ENCODE data around the gene CCDC149.

The CCDC149 gene

DNA sequence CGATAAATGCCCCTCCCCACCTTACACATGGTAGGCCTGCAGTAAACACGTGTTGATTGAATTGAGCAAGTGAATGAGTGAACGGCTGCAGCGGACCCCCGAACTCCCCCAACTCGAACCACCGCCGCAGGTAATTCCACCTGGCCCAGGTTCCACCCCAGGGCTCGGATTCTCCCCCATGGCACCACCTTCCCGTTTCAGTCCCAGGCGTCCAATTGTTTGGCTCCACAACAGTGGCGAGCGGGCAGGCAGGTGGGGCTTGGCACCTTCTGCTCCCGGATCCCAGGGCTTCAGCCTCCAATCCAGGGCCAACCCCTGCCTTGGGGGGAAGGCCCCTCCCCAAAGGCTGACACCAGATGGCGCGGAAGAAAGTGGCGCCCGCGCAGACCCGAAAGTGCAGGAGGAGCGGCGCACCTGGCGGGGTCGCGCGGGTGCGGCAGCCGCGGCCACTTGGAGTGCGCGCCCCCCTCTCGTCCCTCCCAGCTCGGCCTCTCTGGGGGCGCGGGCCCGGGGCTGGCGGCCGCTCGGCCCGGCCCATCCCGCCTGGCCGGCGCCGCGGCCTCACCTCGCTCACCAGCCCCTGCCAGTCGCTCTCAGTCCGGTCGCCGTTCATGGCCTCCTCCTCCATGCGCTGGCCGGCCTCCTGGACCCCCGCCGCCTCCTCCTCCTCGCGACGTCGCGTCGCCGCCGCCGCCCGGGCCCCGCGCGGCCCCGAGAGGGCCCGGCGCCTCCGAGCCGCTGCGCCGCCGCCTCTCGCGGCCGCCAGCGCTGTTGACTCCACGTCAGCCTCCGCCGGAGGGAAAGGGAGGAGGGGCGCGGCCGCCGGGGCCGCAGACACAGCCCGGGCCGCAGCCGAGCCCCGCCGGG, at the start of gene CCDC149:
CCDC149 (minus strand) TSS at position 791 of the 867 bp plus-strand sequence; CDS start at position 613, 178 bp downstream.
- no peak for ATAC-seq

DNA sequence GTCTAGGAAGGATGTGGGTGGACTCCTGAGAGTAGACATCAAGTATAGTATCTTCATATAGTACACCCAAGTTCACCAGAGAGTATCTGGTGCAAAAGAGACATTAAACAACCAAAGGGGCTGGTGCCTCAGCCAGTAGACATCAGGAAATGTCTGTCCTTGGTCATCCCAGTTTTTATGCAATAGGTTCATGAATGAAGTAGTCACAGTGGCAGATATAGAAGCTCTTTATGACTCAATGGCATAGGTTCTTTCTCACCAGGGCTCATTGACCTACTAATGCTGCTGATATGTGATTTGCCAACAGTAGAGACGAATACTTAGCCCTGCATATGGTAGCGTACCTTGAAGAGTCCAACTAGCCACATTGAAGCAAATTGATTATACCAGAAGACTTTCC, 45.0 kb upstream of the CCDC149 start:
- ATAC-seq: no peak

DNA sequence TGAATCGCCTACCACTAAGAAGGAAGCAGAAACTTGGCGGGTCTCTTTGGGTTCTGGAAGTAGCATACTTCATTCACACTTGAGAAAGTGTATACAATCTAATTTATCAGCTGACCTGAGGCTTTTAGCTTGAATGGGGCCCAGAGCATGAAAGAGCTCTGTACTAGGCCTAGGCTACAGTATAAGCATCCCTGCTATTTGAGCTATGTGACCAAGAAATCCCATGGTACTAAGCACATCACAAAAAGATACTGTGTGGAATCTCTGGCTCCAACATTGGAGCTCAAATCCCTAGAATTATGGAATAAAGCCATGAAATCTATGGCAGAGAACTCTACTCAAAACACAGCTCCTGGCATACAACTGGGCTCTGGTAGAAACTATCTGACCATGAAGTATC, 43.9 kb upstream of the CCDC149 start:
- ATAC-seq: no peak

DNA sequence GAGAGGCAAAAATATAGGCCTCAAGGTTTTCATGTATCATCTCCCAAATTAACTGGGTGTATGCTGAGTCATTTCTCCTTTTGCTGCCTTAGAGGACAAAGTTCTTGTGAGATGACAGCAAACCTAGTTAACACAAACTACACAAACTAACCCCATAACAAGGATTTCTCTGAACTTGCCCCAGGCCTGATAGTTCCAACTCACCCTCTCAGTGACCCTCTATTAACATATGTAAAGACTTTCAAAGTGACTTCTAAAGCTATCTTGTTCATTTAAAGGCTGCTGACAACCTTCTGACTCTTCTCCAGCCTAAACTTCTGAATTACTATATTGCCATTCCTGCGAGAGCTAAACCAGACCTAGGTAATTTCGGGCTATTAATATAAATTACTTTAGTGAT, 43.2 kb upstream of the CCDC149 start:
- ATAC-seq: no peak

DNA sequence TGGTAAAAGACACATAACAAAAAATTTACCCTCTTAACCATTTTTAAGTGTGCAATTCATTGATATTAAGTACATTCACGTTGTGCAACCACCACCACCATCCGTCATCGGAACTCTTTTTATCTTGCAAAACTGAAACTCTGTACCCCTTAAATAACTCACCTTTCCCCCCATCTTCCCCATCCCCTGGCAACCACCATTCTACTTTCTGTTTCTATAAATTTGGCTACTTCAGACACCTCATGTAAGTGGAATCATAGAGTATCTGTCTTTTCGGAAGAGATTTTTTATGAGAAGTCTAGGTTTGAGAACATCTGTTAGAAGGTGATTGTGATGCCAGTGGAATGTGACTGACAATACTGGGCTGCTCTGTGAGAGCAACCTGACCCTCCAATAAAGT, 39.8 kb upstream of the CCDC149 start:
- ATAC-seq: no peak

DNA sequence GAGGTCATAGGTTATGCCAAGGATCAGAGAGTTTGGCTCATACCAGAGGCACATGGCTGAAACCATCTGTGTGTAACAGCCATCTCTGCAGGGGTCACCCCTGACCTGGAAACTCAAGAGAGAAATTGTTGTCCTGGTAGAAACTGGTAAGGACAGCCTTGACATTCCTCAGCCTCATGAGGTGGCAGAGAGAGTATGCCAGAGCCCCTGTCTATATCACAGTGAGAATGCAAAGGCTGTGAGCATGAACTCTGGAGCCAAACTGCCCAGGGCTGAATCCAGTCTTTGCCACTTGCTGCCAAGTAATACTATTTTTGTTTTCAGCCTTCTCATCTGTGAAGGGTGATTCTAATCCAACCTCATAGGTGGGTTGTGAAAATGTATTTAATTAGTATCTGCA, 37.1 kb upstream of the CCDC149 start:
- ATAC-seq: no peak

DNA sequence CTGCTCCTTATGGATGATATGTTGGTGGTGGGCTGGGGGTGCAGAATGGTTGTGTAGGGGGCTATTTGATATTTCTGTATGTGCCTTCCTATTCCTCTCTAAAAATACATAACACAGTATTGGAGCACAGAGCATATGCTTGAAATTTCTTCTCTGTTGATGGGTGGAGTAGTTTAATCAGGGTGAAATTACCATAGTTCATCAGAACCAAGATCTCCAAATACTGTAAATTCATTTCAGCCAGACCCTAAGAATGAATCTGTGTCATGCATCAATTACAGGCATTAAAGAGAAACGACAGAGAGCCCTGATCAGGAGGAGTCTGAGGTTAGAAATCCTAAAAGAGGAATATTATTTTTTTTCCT, 25.1 kb upstream of the CCDC149 start:
- ATAC-seq: no peak

DNA sequence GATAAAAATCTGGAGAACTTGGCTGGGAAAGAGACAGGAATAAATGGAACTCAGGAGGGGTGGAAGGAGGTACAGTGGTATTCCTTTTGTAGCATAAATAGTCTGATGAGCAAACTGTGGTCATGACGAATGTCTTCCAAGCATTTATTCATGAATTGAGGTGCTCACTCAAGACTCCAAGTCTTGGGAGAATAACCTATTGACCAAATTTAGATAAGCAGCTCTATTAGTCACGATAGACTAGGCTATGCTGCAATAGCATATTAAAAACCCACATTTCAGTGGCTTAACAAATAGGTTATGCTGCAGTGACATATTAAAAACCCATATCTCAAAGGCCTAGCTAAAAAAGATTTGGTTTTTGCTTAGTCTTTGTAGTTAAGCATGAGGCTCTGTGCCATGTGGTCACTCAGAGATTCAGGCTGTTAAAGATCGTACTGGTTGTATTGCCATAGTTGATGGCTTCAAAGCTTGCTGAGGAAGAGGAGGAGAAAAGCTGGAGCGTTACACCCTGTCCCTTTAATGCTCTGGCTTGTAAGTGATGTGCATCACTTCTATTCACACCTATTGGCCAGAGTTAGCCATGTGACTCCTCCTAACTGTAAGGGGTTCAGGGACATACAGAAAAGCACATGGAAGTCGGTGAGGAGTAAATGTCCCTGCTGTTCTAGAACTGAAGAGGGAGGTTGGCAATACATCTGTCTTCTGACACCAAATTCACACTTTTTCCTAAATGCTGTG, 24.5 kb upstream of the CCDC149 start:
- ATAC-seq: no peak

DNA sequence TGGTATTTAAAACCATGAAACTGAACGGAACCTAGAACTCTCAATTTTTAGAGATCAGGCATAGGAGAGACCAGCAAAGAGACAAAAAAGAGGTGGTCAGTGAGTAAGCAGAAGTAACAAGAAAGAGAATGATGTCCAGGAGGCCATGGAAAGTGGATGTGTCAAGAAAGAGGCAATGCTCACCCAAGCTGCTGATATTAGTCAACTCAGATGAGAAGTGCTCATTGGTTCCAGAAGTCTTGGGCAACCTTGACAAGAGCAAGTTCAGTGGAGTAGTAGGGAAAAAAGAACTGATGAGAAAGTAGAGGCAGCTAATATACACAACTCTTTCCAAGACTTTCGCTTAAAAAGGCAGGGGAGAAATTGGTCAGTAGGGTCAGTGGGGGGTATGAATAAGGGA, 23.0 kb upstream of the CCDC149 start:
- no peak for ATAC-seq

DNA sequence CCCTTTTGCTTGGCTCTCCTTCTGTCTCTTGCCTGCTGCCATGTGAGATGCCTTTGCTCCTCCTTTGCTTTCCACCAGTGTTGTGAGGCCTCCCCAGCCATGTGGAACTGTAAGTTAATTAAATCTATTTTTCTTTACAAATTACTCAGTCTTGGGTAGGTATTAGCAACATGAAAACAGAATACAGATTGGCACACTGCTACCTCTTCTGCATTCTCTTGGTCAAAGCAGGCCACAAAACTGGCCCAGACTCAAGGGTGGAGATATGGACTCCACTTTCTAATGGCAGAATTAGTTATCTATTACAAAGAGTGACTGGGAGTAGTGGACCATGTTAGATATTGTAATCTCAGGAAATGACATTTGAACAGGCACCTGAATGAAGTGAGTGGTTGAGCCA, 21.5 kb upstream of the CCDC149 start:
- no peak for ATAC-seq

DNA sequence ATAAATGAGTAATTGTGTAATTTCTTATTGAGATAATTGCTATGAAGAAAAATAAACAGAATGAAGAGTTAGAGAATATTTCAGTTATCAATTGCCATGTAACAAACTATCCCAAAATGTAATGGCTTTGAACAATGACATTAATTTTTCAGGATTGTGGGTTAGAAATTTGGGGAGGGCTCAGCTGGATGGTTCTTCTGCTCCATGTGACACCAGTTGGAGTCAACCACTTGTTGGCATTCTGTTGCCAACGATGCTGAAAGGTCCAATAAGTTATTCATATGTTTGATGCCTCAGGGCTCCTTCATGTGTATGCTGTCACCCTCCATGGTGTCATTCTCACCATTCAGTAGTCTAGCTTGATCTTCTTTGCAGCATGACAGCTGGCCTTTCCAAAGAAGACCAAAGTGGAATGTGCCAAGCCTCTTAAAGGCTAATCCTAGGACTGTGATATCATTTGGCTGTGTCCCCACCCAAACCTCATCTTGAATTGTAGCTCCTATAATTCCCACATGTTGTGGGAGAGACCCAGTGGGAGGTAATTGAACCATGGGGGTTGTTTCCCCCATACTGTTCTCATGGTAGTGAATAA, 20.9 kb upstream of the CCDC149 start:
- no peak for ATAC-seq

DNA sequence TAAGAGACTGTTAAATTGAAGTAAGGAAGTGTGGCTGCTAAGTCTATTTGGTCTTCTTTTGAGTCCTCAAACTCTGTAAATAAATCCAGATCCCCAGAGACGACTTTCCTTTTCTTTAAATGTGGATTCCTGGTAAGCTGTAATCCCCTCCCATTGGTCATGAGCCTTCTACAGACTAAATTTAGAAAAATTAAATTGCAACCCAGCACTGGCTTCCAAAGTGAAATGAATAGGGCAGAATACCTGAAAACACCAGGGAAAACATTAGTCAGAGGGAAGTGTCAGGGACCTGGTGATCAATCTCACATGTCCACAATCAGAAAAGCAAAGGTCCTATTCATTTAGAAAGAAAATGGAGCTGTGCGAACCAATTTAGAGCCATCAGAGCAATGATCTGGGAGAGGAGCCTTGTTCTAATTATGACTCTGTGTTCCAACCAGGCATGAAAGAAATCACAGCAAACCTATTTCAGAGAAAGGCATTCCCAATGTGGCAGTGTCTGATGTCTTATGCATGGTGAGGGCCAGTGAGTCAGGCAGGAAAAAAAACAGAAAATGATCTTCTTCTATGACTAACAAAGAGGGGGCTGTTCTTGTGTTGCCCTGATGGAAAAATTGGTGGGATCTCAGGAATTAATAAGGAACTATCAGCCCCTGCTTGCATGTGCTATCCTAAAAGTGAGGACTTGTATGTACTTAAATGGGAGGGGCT, 19.8 kb upstream of the CCDC149 start:
- no peak for ATAC-seq

DNA sequence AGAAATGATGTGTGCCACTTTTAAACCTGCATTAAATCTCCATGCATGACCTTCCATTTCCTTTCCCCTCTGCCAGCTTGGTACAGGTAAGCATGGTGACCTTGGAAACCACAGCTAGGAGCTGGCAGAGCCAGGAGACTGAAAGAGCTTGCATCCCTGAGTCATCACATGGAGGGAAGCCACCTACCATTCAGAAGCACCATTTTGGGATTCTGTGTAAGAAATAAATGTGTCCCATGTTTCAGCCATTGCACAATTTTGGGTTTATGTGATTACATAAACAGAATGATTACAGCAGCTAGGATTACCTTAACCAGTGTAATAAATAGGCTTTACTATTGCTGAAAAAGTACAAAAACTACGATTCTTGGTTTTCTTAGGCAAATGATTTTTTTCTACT, 17.3 kb upstream of the CCDC149 start:
- no peak for ATAC-seq

DNA sequence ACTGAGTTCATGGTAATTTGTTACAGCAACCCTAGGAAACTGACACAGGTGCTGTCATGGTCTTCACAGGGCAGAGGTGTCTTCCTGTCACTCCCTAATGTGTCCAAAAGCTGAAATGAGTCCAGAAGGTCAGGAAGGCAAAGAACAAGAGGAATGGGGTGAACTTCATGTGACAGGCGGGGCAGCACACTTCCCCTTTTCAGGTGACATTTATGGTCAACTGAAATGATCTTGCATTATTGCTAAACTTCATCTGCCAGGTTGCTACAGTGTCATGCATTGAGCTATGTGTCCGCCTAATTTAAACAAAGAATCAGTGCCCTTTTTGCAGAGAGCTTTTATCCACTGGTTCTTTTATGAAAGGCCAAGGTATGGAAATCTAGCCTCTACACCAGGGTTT, 15.9 kb upstream of the CCDC149 start:
- no peak for ATAC-seq

DNA sequence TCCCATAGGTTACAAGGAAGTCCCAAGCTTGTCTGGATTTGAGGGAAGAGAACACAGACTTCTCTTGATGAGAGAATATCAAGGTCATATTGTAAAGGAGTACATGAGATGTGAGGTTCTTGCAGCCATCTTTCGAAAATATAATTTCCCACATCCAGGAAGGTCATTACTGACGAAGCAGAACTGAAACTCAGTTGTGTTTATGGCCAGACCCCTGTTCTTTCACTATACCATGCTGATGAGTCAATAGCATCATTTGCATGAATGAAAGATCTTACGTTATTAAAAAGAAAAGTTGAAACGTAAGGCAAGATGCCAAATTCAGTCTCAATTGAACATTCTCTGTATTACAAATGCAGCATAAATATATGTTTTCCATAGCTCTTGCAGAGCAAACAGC, 14.2 kb upstream of the CCDC149 start:
- no peak for ATAC-seq

DNA sequence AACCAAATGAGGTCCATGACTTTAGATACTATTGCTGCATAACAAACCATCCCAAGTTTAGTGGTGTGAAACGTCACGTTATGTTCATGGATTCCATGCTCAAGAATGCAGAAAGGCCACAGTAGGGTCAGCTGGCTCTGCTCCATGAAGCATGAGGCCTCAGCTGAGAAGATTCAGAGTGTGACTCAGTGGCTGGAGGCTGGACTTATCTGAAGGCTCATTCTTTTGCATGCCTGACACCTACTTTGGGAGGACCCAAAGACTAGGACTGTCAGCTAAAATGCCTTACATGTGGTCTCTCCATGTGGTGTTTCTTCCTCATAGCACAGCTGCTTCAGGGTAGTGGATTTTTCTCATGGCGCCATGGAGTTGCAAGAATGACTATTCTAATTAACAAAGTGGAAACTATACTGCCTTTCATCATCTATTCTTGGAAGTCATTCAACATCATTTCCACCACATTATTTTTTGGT, 11.5 kb upstream of the CCDC149 start:
- ATAC-seq: no peak

DNA sequence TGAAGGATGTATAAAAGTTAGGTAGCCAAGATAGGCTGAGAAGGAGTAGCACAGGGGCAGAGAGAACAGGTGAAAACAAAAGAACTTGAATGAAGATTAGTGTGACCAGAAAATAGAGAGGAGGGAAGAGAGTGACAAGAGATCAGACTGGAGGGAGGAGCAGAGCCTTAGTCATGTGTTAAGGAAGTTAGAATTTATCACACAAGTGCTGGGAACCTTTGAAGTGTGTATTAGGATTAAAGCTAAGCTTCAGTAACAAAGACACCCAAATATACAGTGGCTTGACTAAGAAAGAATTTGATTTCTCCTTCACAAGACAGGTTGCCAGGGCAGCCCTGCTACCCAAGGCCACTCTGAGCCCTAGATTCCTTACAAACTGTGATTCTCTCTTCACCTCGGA, 10.7 kb upstream of the CCDC149 start:
- no peak for ATAC-seq

DNA sequence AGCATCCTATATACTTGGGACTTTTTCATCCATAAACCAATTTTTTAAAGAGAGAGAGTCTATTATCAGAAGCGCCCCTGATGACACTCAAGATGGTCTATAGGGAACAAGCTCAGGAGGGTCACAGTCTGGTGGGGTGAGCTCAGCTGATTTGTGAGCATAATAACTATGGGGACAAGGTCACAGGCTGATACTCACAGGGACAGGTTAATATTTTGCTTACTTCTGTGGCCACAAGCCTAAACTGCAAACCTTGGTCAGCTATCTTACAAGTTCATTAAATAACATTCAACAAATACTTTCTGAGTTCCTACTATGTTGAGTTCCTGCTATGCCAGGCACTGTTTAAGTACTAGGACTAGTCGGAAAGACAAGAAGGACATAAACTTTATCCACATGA, 10.2 kb upstream of the CCDC149 start:
- no peak for ATAC-seq

DNA sequence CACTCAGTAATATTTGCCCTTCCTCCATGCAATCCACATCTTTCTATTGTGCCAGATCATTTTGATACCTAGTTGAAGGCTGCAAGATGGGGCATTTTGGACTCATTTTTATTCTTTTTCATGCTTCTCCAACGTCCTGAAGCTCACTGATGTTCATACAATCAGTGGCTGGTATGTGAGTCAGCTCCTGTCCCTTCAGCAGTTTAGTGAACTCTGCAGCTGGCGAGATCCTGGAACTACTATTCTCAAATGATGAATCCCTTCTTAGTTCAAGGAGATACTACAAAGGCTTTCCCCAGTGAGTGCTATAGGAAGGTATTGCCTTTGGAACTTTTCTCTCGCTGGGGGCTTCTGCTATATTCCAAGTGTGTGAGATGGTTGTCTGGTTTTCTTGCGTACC, 9.6 kb upstream of the CCDC149 start:
- no peak for ATAC-seq

DNA sequence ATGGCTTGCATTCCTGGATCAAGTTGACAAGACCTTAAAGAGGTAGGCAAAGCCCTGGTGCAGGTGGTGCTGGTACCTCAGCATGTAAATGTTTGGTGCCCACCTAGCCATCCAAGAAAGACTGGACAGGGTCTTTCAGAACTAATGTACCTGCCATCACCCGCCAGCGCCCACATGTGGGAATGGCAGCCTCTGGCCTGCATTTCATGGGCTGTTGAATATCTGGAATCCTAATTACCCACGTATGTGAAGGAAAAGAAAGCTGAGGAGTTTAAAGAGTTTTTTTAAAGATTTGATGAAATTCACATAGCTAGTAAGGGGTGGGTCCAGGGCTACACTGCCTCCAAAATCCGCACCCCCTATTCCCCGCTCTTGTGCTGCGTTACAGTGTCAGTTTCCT, 8.6 kb upstream of the CCDC149 start:
- ATAC-seq: no peak

DNA sequence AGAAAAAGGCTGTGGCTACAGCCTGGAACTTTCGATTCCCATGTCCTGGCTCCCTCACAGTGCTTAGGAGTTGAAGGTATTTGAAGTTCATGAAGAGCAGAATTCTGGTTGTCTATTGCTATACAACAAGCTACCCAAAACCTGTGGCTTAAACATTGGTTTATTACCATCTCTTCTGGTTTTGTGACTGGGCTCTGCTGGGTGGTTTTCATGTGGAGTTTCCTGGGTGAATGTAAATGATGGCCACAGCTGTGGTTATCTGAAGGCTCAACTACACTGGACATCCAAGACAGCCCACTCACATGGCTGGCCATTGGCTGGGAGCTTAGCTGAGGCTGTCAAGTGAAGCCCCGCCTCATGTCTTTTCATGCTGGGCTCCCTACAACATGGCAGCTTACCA, 7.2 kb upstream of the CCDC149 start:
- ATAC-seq: no peak

DNA sequence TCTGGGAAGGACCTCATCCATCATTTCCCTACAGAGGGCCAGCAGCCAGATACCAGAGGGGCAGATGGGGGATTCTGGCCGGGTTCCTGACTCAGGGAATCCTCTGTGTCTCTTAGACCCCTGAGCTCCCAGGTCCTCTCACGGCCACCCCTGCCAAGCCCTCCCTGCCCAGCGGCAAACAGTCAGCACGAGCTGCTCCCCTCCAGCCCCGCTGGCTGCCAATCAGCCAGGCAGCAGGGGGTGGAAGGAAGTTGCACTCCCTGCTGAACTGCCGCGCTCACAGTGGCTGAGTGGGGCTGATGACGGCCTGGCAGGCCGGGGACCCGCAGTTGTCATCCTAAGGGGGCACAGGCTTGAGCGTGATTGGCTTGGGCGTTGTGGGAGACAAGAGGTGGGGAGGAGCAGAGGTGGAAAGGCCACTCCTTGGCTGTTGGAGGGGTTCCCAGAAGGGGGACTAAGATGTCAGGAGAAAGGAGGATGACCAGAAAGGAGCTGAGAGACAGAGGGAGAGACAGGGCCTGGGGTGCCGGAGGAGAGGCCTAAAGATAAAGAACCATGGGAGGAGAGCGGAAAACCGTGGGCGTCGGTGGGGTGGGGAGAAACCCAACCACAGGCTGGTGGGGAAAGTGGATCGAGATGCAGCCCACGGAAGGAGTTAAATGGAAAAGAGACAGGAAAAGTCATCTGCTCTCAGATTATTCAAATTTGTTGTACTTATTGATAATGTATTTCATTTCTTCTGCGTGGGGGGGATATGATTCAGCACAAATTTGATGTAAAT, 4.4 kb upstream of the CCDC149 start:
- ATAC-seq: no peak
